Activated CD8-positive, alpha-beta memory T cell treated with anti-CD3 and anti-CD28 coated beads, Interleukin-2, amount 50 U/mL, for 48 hours (primary cell): Measurements from ENCODE around the gene GRIN3B.

Experiments used
- DNase-seq: peaks from one replicate; pipeline ENCODE4 v3.0.0-alpha.2; 2020

The GRIN3B gene

DNA sequence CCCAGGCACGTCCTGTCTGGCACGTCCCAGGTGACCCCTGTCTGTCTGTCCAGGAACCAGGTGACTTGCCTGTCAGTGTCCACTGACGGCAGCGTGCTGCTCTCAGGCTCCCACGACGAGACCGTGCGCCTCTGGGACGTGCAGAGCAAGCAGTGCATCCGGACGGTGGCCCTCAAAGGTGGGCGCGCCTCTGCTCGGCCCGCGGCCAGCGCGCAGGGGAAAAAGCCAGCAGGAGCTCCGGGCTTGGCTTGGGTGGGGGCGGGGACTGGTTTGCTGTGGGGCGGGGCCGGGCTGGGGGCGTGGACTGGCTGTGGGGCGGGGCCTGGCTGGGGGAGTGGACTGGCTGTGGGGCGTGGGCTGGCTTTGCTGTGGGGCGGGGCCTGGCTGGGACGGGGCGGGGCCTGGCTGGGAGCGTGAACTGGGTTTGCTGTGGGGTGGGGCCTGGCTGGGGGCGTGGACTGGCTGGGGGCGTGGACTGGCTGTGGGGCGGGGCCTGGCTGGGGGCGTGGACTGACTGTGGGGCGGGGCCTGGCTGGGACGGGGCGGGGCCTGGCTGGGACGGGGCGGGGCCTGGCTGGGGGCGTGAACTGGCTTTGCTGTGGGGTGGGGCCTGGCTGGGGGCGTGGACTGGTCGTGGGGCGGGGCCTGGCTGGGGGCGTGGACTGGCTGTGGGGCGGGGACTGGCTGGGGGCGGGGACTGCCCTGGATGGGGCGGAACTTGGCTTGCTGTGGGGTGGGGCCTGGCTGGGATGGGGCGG is 8.9 kb upstream of the GRIN3B start:
- peak; percentile 89 for DNase-seq

DNA sequence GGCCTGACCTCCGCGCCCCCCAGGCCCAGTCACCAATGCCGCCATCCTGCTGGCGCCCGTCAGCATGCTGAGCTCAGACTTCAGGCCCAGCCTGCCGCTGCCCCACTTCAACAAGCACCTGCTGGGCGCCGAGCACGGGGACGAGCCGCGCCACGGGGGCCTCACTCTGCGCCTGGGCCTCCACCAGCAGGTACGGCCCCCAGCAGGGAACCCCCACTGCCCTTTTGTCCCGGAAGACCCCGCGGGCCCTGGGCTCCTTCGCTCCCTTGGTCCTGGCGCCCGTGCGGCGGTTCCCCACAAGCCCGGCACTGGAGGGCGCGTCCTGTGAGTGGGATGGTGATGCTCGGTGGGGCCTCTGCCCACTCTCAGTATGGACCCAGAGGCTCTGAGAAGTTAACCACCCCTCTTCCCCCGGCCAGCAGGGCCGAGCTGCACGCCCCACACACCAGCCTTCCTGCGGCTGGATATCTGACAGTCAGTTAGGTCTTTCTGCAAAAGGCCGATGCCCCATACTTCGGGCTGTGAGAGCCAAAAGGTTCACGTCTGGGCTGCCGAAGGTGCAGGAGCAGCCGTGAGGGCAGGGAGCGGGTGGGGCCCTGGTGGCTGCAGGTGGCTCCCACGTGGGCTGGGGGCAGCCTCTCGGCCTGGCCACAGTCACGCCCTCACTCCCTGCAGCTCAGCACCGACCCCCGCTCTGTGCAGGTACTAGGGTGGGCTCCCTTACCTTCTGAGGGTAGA is 8.1 kb upstream of the GRIN3B start:
- DNase-seq: no peak

DNA sequence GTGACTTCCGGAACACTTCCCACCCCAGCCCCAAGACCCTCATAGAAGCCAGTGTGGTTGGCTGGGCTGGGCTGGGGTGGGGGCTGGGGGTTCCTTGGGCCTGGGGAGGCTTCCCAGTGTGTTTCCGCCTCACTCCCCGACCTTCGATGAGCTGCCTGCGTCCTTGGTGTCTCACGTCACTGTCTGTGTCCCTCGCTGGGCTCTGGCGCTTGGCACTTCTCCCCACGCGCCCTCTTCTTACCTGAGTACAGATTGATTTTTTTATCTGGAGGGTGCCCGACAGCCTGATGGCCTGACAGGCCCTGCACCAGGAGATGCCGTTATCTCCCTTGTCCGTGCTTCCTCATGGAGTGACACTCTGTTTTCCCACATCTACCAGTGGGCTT is 7.6 kb upstream of the GRIN3B start:
- no peak for DNase-seq

DNA sequence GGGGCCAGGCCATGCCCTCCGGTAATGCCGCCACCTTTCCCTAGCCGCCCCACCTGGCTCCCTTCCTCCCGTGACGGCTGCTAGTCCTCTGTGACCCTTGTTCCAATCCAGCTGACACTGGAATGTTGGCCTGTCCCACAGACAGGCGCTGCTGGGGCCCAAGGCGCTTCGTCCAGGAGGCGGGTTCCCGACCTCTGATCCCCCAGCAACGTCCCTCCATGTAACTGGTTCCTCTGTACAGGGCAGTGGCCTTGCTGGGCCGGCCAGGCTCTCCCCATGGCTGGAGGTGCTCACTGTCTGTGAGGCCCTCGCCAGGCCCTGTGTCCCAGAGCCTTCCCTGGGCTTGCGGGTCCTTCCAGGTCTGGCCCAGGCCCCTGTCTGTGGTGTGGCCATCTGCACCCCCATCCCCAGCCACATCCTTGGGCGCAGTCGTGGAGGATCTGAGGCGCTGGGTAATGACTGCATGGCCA is 6.8 kb upstream of the GRIN3B start:
- no peak for DNase-seq

DNA sequence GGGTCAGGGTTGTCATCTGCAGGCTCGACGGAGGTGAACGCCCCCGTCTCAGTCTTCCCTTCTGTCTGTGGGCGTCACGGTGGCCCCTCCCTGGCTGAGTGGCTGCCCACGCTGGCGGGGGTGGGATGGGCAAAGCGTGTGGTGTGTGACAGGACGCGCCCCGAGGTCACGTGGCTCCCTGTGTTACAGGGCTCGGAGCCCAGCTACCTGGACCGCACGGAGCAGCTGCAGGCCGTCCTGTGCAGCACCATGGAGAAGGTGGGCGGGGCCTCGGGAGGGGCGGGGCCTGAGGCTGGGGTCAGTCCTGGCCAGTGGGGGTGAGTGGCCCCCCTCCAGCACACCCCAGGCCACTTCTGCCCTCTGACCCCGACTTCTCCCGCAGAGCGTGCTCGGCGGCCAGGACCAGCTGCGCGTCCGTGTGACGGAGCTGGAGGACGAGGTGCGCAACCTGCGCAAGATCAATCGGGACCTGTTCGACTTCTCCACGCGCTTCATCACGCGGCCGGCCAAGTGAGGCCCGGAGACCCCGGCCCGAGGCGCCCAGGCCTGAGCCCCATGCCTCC is 6.3 kb upstream of the GRIN3B start:
- no peak for DNase-seq

DNA sequence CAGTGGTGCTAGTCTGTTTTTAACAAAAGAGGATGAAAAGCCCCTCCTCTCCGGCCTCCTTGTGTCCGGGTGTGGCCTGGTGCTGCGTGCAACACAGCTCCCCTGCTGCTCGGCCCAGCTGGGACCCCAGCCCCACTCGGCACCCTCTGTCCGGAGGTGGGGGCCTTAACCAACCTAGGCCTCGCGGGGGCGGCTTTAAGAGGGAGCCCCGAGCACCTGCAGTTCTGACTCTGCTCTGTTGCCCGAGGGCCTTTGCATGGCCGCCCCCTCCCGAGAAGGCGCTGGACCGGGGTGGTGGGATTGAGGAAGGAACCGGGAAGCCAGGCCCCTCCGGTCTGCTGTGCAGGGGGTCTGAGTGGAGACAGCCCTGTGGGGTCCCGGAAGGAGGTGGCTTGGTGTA is 5.7 kb upstream of the GRIN3B start:
- no peak for DNase-seq

DNA sequence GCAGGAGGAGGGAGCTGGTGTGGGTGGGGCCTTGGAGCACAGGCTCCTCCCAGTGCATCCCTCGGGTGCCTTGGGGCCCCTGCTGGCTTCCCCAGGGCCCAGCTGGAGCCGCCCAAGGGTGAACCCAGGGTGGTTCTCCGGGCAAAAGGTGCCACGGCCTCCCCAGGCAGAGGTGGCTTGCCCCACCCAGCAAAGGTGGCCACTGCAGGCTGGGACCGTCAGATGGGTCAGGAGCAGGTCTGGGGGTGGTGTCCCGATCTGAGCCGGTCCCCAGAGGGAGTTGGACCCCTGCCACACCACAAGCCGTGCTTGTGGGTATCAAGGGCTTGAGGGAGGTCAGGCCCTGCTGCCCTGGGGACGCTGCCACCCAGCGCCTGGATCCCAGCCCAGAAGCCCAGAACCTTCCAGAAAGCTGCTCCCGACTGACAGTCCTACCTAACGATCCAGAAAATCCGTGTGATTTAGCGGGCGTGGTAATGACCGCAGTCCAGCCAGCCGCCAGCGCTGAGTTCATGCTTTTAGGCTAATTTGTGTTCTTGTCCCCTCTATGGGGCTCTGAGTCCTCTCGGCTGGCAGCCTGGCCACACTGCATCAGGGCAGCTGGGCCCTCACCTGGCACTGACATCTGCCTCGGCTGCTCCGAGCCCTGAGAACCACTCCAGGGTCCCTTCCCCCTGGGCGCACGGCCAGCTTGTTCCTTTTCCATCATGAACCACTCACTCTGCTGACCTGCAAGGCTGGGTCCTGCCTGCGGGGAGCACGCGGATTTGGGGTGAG is 5.0 kb upstream of the GRIN3B start:
- no peak for DNase-seq

DNA sequence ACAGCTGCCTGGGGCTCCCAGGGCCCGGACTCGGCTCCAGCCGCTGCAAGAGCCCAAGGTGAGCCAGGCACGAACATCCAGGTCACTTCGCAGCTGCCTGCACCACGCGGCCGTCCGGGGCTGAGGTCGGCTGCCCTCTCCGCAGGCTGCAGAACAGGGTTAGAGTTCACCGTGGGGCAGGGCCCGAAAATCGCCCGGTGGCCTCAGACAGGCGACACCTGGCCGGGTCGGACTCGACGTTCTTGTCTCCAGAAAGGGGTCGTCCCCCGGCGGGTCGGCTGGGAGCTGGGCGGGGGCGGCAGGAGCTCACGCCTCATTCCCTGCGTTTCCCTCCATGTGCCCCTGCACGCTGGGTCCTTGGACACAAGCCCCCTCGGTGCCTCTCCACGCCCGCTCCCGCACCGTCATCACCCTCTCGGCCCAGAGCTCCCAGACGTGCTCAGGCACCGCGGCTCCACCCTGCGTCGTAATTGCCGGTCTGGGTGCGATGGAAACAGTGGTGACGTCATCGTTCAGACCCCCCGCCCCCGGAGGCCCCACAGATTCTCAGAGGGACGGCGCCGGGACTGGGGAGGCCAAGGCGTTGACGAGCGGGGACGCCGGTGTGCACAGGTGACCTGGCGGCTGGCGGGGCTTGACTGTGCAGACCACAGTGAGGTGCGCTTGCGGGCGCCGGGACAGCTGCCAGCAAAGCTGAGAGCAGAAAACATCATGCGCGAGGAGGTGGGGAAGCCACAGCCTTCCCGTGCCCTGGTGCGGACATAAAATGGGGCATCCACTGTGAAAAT is 4.0 kb upstream of the GRIN3B start:
- DNase-seq: peak; percentile 81

DNA sequence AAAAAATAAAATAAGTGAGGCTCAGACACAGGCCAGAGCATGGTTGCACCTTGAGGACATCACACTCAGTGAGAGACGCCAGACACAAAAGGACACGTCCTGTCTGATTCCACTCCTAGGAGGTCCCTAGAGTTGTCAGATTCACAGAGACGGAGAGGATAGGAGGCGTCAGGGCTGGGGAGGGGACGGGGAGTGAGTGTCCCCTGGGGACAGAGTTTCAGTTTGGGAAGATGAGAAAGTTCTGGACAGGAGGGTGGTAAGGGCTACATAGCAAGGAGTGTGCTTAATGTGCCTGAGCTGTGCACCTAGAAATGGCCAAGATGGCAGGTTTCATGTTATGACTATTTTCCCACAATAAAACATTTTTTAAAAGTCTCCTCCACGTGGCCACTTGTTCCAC is 2.2 kb upstream of the GRIN3B start:
- DNase-seq: no peak

DNA sequence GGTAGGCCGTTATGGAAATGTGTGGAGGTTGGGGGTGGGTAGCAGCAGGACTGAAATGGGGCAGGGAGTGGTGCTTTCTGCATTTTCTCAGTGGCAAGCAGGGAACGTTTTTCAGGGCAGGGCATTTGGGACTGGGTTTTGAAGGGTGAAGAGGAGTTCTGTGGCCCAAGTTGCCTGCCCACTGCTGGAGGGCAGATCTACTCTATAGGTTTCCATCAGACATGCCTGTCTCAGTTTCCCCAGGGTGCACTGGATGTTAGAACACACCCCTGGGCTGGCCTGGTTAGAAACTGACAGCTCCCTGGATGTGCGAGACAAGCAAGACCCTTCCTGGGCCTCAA is 870 bp upstream of the GRIN3B start:
- no peak for DNase-seq

DNA sequence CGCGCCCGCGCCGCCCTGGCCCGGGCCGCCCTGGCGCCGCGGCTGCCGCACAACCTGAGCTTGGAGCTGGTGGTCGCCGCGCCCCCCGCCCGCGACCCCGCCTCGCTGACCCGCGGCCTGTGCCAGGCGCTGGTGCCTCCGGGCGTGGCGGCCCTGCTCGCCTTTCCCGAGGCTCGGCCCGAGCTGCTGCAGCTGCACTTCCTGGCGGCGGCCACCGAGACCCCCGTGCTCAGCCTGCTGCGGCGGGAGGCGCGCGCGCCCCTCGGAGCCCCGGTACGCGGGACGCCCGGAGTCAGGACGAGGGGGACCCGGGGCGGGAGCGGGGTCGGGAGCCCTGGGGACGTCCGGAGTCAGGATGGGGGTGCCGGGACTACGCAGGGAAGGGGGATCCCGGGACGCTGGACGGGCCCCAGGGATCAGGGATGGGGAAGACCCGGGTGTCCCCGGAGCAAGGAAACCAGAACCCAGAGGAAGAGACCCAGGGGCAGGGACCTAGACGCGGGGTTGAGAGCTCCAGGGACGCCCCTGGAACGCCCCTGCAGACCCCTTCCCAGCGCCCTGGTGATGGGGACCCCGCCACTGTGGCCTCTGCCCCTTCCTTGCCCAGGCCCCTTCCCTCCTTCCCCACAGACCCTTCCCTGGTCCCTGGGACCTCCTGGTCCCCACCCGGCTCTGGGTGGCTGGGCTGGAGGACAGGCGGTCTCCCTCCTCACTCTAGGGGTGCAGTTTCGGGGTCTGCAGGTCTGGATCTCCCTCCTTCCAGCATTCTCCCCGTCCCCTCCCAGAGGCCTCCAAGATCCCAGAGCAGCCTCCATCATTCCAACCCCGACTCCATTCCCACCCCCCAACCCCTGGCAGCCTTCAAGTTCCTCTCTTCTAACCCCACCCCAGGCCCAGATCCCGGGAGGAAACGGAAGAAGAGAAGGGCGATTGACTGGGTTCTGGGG is 645 bp downstream of the GRIN3B start:
- DNase-seq: no peak

DNA sequence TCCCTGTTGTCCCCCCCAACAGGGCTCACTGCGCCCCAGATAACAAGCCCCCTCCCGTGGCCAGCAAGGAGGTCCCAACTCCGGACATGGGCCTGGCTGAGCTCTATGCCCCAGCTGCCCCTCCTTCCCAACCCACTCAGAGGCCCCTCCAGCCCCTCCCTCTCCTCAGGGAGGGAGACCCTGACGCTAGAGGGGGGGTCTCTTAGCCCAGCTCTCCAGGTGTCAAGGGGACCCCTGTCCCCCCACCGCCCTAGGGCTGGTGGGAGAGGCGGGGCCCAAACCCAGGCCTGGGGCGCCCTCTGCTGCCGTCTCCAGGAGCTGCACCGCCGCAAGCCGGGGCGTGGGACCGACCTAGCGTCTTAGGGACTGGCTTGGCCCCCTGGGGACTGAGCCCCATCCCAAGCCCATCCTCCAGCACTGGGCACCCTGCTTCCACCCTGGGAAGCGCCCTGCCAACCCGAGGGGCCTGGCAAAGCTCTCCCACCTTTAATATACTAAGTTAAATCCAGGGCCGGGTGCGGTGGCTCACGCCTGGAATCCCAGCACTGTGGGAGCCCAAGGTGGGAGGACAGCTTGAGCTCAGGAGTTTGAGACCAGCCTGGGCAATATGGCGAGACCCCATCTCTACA is 1.4 kb downstream of the GRIN3B start:
- peak; percentile 94 for DNase-seq

DNA sequence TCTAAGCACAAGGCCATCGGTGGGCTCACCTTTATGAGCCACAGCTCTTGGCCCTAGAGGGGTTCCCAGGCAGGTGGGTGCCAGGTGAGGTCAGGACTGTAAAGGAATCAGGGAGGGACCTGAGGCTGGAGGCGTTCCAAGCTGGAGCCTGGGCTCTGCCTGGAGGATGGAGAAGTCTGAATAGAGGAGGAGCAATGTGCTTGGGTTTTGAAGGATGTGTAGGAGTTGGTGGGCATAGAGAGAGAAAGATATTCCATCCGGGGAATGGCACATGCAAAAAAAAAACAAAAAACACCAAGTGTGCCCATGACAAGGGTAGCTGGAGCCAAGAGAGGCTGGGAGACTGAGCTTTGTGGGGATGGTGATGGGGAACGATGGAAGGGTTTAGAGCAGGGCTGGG is 2.4 kb downstream of the GRIN3B start:
- no peak for DNase-seq

DNA sequence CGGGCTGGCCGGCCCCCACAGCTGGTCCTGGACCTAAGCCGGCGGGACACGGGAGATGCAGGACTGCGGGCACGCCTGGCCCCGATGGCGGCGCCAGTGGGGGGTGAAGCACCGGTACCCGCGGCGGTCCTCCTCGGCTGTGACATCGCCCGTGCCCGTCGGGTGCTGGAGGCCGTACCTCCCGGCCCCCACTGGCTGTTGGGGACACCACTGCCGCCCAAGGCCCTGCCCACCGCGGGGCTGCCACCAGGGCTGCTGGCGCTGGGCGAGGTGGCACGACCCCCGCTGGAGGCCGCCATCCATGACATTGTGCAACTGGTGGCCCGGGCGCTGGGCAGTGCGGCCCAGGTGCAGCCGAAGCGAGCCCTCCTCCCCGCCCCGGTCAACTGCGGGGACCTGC is 3.1 kb downstream of the GRIN3B start:
- DNase-seq: no peak

DNA sequence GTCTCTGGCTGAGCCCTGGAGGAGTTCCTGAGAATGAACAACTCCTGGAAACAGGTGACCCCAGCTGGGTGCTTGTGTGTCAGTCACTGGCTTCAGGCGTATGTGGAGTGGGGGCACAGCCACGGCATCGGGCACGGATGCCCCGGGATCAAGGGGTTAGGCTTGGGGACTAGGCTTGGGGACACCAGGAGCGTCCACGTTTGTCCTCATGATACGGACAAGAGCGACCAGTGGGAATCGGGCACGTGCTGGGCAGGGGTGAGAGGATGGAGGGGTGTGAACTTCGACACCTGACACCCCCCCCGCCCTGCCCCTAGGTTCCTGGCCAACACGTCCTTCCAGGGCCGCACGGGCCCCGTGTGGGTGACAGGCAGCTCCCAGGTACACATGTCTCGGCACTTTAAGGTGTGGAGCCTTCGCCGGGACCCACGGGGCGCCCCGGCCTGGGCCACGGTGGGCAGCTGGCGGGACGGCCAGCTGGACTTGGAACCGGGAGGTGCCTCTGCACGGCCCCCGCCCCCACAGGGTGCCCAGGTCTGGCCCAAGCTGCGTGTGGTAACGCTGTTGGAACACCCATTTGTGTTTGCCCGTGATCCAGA is 4.1 kb downstream of the GRIN3B start:
- no peak for DNase-seq

DNA sequence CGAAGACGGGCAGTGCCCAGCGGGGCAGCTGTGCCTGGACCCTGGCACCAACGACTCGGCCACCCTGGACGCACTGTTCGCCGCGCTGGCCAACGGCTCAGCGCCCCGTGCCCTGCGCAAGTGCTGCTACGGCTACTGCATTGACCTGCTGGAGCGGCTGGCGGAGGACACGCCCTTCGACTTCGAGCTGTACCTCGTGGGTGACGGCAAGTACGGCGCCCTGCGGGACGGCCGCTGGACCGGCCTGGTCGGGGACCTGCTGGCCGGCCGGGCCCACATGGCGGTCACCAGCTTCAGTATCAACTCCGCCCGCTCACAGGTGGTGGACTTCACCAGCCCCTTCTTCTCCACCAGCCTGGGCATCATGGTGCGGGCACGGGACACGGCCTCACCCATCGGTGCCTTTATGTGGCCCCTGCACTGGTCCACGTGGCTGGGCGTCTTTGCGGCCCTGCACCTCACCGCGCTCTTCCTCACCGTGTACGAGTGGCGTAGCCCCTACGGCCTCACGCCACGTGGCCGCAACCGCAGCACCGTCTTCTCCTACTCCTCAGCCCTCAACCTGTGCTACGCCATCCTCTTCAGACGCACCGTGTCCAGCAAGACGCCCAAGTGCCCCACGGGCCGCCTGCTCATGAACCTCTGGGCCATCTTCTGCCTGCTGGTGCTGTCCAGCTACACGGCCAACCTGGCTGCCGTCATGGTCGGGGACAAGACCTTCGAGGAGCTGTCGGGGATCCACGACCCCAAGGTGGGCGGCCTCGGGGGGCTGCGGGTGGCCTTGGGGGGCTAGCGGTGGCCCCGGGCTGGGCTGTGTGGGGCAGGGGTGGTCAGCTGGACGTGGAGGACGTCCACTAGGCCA is 4.8 kb downstream of the GRIN3B start:
- DNase-seq: no peak

DNA sequence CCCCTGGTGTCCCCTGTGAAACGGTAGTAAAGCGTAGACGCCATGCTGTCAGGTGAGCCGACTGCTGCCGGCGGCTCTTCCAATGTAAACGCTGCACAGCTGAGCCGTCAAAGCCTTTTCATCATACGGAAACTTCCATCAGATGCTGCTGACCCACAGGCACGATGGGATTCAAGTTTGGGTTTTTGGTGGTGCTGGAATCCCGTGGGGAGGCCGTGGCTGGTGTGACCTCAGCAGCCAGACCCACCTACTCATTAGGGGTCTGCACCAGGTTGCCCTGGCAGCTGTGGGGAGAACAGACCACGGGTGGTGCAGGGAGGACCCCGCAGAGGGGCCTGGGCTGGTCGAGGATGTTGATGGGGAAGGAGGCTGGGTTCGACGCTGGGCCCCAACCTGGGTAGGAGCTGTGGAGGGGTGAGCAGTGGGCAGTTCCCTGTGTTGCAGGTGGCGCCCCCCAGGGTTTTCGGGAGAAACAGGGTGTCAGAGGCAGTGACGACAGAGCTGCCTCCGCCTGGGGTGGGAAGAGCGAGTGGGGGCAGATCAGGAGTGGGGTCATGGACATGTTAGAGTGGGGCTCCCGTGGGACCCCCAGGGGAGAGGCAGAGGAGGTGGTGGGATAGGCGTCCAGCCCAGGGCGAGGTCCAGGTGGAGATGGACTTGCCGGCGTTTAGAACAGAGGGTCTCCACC is 6.6 kb downstream of the GRIN3B start:
- no peak for DNase-seq

DNA sequence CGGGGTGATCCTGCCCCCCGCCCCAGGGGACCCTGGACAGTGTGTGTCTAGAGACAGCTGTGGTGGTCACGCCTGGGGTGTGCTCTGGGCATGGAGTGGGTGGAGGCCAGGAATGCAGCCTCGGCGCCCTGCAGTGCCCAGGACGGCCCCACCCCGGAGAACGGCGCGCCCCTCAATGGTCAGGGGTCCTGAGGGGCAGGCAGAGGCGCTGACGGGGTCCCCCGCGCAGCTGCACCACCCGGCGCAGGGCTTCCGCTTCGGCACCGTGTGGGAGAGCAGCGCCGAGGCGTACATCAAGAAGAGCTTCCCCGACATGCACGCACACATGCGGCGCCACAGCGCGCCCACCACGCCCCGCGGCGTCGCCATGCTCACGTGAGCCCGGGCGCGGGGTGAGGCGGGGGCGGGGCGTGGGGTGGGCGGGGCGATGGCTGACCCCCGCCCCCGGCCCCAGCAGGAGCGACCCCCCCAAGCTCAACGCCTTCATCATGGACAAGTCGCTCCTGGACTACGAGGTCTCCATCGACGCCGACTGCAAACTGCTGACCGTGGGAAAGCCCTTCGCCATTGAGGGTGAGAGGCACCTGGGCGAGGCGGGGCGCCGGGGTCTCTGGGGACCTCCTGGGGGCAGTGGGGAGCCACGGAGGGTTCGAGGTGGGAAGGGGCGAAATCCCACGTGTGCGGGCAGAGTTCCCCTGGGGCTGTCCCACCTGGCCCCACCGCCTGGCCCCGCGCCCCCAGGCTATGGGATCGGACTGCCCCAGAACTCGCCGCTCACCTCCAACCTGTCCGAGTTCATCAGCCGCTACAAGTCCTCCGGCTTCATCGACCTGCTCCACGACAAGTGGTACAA is 7.4 kb downstream of the GRIN3B start:
- no peak for DNase-seq
